ENCODE measurements around the gene TMEM132C. TPM values are rescaled to one million over a fixed set of nuclear protein-coding genes. Genes with fewer than 3 reads are reported as not detected.

TMEM132C gene
- polyA plus RNA-seq, 2 of the 4 experiments (the other 2 are of a cell fraction) = not detected

DNA sequence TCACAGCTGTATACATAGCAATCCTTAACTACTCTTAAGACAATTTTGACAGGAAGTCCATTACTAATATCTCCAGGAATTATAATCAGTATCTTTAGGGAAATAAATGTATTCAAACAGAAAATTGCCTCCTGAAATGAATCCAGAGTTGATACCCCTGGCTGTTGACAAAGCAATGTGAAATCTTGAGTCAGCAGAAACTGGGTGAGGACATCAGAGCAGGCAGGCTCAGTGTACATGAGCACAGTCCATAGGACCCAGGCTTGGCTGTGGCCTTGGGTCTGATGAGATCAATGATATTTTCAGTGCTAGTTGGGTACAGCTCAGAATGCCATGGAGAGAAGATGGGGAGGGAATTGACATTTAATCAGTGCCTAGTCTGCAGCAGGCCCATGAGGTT lies 405.5 kb downstream of the TMEM132C start:
- H3K4me2 ChIP-seq = no peak overlapping the region
- DNase-seq (ENCODE audit: low read depth in 1 of 2, low spot score in 1 of 2) (no peak), ATAC-seq (no peak), FAIRE-seq (no peak)
- H3K4me3 ChIP-seq = no peak overlapping the region
- POLR2A ChIA-PET = no interaction called here
- no peaks in the 10 kb centered on the region for H3K4me1 ChIP-seq
- H3K9me3 ChIP-seq = no peaks in the 10 kb centered on the region
- CTCF ChIA-PET = no interaction called here
- H3K27ac ChIP-seq = no peak overlapping the region
- TF ChIP-seq EHMT2 (IDR thresholded peaks at IDR 0.05; ENCODE audit: low read depth) (no peak), MAFK (IDR thresholded peaks at IDR 0.05; ENCODE audit: partially characterized antibody) (peak; percentile 19), FOSB (CRISPR knock-in tag; IDR thresholded peaks at IDR 0.05) (no peak)

GRCh38 chr12:128672893-128673292 lies 405.9 kb downstream of the TMEM132C start:
- no peak overlapping the region for H3K27ac ChIP-seq
- WGBS (ENCODE audit: missing lambda C conversion rate) = 0% methylated on average over 4 of the region's 4 CpGs
- DNase-seq (ENCODE audit: low read depth in 1 of 2, low spot score in 1 of 2) (no peak), FAIRE-seq (no peak), ATAC-seq (no peak)
- no peaks in the 10 kb centered on the region for H3K9me3 ChIP-seq
- no peaks in the 10 kb centered on the region for H3K4me1 ChIP-seq
- no peak overlapping the region for H3K4me2 ChIP-seq
- ChIA-PET POLR2A (no interaction called here), CTCF (no interaction called here)
- H3K4me3 ChIP-seq = no peak overlapping the region
- TF ChIP-seq GATA3 (IDR thresholded peaks at IDR 0.05; ENCODE audit: borderline replicate concordance) = no peak
- TF ChIP-seq RCOR1 (IDR thresholded peaks at IDR 0.05; ENCODE audit: low read depth, low read length) = no peak
- no peak for TF ChIP-seq HOXA7 (CRISPR knock-in tag; IDR thresholded peaks at IDR 0.05)
- no peak for TF ChIP-seq HOXB13 (CRISPR knock-in tag; IDR thresholded peaks at IDR 0.05; ENCODE audit: low read depth)
- no peak for TF ChIP-seq KDM1A (IDR thresholded peaks at IDR 0.05; ENCODE audit: low read depth)
- TF ChIP-seq, protein P1, sequence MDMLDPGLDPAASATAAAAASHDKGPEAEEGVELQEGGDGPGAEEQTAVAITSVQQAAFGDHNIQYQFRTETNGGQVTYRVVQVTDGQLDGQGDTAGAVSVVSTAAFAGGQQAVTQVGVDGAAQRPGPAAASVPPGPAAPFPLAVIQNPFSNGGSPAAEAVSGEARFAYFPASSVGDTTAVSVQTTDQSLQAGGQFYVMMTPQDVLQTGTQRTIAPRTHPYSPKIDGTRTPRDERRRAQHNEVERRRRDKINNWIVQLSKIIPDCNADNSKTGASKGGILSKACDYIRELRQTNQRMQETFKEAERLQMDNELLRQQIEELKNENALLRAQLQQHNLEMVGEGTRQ (IDR thresholded peaks at IDR 0.05) = no peak
- no peak for TF ChIP-seq ZFP36 (IDR thresholded peaks at IDR 0.05; ENCODE audit: borderline replicate concordance, partially characterized antibody)
- TF ChIP-seq EP300 (IDR thresholded peaks at IDR 0.05) = no peak
- TF ChIP-seq PBX3 (IDR thresholded peaks at IDR 0.05) = no peak
- no peak for TF ChIP-seq ZC3H11A (IDR thresholded peaks at IDR 0.05)
- no peak for TF ChIP-seq SMC3 (IDR thresholded peaks at IDR 0.05)

GRCh38 chr12:128675576-128675975 lies 408.6 kb downstream of the TMEM132C start:
- ATAC-seq = no peak
- H3K4me2 ChIP-seq = no peak overlapping the region
- FAIRE-seq = no peak

More at GRCh38 chr12:128675576-128675975, 408.6 kb downstream of the TMEM132C start:
- Histone ChIP-seq H3K4me1 (no peaks in the 10 kb centered on the region), H3K27ac (no peak overlapping the region), H3K4me3 (no peak overlapping the region), H3K9me3 (no peaks in the 10 kb centered on the region)
- ChIA-PET POLR2A (no interaction called here), CTCF (no interaction called here)
- TF ChIP-seq RCOR1 (IDR thresholded peaks at IDR 0.05; ENCODE audit: low read depth, low read length) = no peak
- TF ChIP-seq, protein P2, sequence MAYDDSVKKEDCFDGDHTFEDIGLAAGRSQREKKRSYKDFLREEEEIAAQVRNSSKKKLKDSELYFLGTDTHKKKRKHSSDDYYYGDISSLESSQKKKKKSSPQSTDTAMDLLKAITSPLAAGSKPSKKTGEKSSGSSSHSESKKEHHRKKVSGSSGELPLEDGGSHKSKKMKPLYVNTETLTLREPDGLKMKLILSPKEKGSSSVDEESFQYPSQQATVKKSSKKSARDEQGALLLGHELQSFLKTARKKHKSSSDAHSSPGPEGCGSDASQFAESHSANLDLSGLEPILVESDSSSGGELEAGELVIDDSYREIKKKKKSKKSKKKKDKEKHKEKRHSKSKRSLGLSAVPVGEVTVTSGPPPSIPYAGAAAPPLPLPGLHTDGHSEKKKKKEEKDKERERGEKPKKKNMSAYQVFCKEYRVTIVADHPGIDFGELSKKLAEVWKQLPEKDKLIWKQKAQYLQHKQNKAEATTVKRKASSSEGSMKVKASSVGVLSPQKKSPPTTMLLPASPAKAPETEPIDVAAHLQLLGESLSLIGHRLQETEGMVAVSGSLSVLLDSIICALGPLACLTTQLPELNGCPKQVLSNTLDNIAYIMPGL (CRISPR knock-in tag; IDR thresholded peaks at IDR 0.05; ENCODE audit: borderline replicate concordance) = no peak
- no peak for TF ChIP-seq MAFK (IDR thresholded peaks at IDR 0.05; ENCODE audit: partially characterized antibody)
- no peak for TF ChIP-seq JUN (IDR thresholded peaks at IDR 0.05)
- no peak for TF ChIP-seq HES2 (IDR thresholded peaks at IDR 0.05)
- no peak for TF ChIP-seq SREBF2 (IDR thresholded peaks at IDR 0.05)
- no peak for TF ChIP-seq REST (IDR thresholded peaks at IDR 0.05)
- no peak for TF ChIP-seq ZC3H11A (IDR thresholded peaks at IDR 0.05)
- no peak for TF ChIP-seq SMC3 (IDR thresholded peaks at IDR 0.05)
- no peak for TF ChIP-seq CTCF (IDR thresholded peaks at IDR 0.05)
- TF ChIP-seq EHF (CRISPR knock-in tag; IDR thresholded peaks at IDR 0.05) = no peak
- TF ChIP-seq PHF8 (IDR thresholded peaks at IDR 0.05; ENCODE audit: borderline replicate concordance, low read depth) = no peak
- no peak for TF ChIP-seq TFCP2L1 (CRISPR knock-in tag; IDR thresholded peaks at IDR 0.05)
- TF ChIP-seq, protein P1 (IDR thresholded peaks at IDR 0.05) = no peak
- TF ChIP-seq NPAS2 (CRISPR knock-in tag; IDR thresholded peaks at IDR 0.05; ENCODE audit: borderline replicate concordance) = no peak
- no peak for TF ChIP-seq HOXB13 (CRISPR knock-in tag; IDR thresholded peaks at IDR 0.05; ENCODE audit: low read depth)
- DNase-seq (ENCODE audit: low read depth in 1 of 2, low spot score in 1 of 2) = no peak
